Measurements from ENCODE around the gene SLC22A23.

Gene SLC22A23

DNA sequence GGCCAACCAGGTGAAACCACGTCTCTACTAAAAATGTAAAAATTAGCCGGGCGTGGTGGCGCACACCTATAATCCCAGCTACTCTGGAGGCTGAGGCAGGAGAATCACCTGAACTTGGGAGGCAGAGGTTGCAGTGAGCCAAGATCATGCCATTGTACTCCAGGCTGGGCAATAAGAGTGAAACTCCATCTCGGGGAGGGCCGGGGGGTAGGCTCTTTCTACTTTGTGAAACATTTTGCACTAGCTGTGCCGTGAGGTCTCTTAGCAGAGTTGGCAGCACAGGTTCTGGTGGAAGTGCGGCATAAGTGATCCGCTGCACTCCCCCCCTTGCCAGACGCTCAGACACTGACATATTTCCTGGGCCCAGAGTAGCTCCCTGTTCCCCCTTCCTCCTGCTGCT, 173.6 kb downstream of the SLC22A23 start:
- DNase-seq (ENCODE audit: low spot score), result no peak

DNA sequence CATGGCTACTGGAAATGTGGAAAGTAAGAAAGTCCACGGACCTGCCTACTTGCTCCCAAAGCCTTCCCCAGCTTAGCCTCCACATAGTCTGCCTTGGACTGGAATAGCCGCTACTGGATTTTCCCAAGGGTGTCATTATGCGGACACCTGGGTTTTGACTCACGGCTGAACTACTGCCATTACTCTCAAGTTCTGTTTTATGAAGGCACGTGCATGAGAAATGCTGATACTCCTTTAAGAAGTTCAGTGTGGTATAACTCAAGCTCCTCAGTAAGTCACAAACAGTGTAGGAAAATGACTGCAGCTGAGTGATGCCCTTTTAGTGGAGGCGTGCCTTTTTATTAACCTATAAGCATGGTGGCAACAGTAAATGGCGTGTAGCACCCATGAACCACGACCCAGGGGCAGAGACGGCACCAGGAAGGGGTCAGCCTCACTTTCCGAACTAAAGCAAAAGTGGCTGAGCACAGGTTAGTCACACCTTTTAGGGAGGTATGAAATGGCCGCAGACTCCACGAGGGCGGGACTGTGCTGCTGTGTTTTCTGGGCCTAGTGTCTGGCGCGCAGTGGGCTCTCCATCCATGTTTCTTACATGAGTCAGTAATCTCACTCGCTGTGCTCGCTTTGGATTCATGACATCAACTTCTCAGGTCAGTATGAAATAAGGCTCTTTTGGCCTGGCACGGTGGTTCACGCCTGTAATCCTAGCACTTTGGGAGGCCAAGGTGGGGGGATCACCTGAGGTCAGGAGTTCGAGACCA, 174.2 kb downstream of the SLC22A23 start:
- DNase-seq (ENCODE audit: low spot score), result no peak

DNA sequence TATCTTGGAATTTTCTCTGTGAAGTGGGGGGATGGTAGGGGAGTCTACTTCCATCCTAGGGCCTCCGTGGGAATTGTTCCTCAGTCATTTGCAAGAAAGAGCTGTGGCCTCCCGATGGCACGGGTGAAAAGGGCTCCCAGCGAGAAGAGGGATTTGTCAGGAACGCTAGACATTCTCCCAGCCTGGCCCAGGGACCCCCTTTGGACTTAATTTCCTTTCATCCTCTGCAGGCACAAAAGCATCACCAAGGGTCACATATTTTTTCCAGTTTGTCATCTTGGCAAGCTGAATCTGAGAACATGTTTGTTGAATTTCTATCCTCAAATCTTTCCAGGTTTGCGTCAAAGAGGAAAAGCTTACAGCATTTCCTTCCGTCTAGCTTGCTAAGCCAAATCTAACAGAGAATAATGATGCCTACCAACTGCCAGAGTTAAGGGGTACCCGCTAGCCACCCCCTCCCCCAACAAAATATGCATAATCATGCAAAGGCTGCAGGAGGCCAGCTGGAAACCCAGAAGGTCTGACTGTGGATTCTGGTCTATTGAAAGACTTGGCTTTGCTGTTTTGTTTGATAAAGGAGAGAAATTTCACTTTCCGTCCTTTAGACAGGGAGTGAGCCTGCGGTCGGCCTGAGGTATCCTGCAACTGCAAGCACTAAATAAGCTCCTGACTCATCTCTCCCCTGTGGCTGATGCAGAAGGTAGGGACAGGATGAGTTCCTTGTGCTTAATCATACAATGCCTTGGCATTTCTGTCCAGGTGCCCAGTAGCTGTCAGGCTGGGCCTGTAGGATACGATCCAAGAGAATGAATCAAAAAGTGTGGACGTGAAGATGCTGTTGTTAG, 175.0 kb downstream of the SLC22A23 start:
- DNase-seq (ENCODE audit: low spot score), result peak; percentile 42

DNA sequence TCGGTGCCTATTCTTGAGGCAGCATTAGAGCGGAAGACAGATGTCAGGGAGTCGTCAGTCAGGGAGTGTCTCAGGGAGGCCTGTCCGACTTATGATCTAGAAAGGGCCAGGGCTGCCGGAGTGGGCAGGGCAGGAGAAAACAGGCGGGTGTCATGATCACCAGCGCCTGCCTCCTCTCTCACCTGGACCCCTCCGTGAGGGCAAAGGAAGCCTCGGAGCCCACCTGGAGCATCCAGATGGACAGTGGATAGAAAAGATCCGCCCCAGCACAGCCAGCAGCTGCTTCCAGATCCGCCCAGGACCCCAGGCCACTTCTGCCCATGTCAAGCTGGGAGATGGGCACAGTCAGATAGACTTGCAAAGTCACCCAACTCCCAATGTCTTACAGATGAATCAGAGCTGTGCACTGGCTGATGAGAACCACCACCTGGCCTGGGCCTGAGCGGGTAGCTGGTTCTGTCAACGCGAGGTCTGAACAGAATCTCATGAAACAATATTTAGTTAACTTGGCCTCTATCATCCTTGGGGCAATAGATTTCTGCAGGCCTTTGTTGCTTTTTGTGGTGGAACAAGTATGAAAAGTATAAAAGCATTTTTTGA, 175.9 kb downstream of the SLC22A23 start:
- DNase-seq (ENCODE audit: low spot score), result no peak

DNA sequence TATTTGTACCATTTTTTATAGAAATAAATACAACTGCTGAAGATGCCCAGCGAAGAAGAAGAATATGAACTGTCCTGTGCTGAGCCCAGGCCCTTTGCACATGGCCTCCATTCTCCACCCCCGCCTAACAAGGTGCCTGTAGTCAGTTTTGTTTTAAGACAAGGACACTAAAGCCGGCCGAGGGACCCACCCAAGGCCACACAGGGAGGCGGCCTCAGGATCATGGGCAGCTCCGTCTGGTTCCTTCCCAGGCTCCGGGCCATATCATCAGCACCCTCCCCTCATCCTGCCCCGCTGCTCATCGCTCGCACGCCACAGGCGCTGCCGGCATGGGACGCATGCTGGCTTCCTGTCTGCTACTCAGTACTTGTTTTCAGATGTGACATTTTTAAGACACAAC, 176.8 kb downstream of the SLC22A23 start:
- DNase-seq (ENCODE audit: low spot score), result no peak

DNA sequence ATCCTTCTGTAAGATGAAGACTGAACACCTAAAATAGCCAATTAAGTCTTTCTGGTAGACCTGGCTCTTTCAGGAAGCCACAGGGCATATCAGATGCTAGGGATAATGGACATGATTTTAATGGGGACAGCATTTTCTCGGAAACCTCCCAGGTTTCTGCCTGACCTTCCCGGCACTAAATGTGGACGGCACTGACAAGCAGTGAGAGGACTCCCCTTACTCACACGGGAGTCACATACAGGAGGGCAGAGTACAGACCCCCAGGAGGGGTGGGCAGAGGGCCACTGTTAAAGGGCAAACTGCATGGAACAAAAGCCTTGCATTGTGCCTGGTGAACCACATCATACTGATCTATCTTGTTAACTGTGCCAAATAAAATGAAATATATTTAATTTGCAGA, 178.2 kb downstream of the SLC22A23 start:
- no peak for DNase-seq (ENCODE audit: low spot score)

DNA sequence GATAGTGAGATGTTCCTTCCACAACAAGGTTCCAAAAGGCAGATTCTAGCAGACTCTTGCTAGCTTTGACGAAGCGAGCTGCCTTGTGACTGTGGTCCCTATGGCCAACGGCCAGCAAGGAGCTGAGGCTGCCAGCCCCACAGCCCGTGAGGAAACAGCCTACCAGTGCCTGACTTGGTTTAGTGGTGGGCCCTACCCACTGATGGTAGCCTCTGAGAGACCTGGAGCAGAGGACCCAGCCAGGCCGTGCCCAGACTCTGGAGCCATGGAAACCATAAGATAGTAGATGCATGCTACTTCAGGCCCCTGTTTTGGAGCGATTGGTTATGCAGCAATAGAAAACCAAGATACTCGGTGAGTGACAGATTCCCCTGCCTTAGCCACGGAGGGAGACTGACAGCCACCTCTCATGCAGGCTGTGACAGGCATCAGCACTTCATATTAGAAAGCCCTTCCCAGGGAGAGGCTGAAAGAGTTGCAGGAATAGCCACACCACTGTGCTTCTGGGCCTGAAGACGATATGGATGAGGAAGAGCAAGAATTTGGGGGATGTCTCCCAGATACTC, 178.9 kb downstream of the SLC22A23 start:
- no peak for DNase-seq (ENCODE audit: low spot score)

DNA sequence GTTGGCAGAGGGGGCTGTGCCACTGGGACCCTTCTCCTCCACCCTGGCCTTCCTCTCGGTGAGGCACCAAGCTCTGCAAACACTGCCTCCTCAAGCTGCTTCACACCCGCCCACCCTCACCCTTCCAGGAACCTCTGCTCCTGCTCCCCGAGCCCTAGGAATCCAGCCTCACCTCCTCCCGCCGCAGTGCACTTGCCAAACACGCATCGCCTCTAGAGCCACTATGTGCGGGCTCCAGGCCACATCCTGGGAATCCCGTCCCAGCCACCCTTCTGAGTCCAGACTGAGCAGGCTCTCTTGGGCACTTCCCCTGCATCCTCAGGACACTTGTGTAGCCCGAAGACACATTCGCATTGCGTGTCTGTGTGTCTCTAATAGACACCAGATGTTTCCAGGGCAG, 179.6 kb downstream of the SLC22A23 start:
- DNase-seq (ENCODE audit: low spot score), result no peak

DNA sequence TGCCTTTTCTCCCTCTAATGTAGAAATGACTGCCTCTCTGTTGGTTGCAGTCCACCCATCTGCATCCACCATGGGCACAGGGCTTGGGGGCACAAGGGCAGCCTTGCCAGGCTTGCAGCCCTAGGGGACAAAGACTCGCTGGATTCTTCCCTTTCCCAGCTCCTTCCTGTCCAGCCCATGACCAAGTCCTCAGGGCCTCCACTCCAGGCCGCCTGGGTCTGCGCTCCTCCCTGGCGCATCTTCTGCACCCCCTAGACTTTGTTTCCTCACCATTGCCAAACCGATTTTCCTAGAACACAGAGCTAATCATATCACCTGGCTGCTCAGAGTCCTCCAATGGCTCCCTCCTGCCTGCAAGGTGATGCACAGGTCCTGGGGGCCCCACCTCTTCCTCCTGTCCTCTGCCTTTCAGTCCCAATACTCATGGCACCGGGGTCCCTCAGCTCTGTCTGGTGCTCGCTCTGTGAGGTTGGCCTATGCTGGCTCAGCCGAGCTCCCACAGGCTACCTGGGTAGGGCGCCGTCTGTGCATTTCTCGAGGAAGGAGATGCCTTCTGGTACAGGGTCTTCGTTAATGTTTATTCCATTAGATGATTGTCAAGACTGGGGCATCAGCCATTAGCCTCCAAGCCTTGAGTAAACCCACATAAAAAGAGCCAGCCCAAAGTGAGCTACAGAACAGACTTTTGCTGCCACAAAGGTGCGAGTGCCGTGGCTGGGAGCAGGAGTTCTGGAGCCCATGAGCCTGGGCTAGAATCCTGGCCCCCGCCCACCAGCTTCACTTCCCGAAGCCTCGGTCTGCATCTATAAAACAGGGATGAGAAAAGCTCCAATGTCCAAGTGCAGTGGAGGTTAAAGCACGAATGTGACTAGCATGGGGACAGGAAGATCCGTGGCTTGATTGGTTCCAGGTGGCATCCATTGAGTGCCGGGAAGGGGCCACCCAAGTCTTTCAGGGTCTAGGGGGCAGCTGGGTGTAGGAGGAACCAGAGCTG, 180.4 kb downstream of the SLC22A23 start:
- DNase-seq (ENCODE audit: low spot score), result no peak

DNA sequence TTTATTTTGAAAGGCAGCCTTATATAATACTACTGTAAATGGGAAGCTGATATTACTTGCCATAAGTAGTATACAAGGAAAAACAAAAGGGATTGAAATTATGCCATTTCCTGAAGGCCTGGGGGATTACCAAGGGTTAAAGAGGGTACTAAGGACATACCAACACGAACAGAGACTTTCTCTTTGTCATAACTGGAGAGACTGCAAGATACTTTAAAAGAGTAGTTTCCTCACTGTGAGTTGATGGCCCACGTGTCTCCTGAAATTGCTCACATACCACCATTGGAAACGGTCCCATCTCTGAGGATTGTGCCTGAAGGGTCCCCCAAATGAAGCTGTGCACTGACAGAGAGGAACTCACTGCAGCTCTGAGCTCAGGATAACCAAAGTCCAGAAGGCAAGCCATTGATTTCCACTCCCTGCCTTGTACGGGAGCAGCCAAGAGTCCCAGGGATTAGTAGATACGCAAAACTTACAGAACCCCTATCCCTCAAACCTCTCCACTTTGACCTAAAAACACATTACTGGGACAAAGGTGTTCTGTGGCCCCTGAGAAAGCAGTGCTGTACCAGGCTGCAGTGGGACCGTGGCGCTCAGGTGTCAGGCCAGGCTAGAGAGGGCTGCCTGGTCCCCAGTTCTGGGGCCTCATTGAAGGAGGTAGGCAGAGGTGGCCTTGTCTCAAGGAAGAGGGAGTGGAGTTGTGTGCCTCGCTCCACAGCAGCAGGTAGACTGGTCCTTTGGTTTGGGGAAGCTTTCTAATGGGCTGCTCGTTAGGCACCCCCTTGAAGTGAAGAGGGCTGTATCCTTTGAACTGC, 182.9 kb downstream of the SLC22A23 start:
- DNase-seq (ENCODE audit: low spot score), result no peak

DNA sequence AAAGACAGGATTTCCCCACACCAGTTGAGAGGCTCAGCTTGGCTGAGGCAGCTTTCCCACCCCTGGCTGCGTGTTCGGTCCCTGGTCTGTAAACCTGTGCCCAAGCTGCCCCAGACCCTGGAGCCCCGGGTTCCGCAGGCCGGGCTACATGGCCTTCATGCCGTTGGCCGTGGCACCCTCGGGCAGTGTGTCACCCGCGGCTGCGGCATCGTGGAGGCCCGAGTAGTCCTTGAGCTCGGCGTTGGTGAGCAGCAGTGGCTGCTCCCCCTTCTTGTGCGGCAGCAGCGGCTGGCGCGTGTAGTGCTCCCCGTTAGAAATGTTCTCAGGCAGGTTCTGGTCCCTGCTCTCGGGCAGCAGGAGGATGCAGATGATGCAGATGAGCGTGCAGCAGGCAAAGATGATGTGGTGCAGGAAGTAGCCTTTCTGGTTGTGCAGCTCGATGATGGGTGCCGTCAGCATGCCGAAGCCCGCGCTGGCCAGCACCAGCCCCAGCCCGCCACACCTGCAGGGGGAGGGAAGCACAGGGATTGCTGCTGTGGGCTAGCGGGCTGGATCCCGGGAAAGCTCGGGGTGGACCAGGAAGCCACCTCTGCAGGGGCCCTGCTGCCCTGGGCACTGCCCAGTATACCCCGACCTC, 183.8 kb downstream of the SLC22A23 start:
- no peak for DNase-seq (ENCODE audit: low spot score)

DNA sequence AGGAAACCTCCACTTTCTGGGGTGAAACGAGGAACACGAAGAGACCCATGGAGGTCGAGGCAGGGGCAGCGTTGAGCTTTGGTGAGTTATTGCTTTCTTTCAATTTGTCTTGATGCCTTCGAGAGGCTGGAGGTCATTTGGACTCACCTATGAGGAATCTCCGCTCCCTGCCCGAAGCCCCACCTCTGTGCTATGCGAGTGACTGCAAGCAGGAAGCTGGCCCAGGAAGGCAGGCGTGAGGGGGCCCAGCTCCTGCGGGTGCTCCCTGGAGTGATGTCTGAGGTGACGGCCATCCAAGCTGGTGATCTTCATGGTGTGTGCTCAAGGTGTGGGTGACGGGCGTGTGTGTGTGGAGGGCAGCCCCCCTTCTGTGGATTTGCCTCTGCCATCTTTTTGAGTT, 185.1 kb downstream of the SLC22A23 start:
- no peak for DNase-seq (ENCODE audit: low spot score)

DNA sequence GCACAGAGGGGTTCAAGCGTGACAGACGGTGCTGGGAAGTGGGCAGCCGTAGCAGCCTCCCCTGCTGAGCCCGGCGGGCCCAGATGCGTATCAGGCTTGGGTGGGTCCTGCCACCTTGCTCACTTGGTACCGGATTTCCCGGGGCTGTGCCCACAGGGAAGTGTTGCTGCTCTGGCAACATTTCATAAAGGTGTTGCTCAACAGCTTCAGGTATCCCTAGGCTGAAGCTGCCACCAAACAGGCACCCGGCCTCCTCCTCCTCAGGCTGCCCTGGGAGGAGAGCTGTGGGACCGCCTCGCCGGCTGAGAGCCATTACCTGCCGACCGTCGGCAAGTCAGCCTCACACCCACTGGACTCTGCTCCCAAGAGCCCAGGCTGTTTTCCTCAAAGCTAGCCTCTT, 186.6 kb downstream of the SLC22A23 start:
- no peak for DNase-seq (ENCODE audit: low spot score)

DNA sequence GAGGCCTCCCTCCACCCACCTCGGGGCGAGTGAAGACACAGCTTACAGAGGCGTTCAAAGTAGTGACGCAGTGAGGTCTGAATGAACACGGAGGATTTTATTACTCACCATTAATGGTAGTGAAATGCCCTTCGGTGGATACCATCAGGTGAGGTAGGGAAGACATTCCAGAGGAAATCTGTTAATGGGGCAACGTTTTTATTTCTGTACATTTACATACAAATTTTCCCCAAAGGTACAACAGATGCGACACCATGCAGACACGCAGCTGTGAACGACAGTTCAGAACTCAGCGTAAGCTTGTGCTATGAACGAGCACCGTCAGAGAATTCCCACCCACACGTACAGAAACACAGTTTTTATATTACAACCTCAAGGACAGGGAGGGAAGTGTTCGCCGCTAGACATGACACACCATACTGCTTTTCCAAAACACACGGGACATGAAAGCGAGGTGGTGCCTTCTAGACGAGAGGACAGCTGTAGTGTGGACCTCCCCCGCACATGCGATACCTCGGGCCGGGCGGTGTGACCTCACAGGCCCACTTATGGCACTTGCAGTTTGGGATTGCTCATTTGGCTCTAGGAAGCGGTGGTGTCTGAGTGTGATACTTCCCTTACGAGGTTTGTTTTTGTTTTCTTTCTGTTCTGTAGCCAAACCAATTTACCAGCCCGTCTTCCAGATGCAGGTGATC, 187.4 kb downstream of the SLC22A23 start:
- no peak for DNase-seq (ENCODE audit: low spot score)

DNA sequence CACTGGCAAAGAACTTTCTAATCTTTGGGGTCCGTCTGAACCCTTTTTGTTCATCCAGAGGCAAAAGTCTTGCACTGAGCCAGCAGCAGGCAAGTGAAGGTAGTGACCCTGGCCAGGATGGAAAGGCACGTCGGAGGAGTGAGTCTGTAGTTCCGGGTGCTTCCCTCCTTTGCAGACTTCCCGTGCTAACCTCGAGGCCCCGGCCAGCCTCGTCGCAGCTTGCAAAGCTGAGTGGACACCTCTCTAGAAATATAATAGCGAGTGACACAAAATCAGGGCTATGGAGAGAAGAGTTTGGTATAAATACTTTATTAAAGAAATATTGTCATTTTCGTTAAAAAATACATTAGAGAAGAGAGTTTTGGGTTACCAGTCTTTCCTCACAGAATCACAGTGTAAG, 188.2 kb downstream of the SLC22A23 start:
- DNase-seq (ENCODE audit: low spot score), result no peak

DNA sequence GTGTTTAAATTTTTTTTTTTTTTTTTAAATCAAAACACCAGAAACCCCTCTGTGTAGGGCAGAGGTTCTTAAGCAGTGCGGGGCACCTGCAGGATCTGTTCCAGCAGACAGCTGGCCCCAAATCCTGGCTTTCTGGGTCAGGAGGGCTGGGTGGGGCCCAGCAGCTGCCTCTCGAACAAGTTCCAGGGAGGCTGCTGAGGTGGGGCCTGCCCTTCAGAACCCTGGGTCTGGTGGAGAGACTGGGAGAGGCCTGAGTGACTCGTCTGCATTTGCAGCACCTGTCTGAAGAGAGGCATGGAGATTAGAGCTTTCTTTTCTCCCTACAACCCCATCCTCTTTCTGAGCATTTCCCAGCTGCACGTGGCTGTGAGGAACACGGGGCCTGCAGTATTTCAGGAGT, 189.7 kb downstream of the SLC22A23 start:
- no peak for DNase-seq (ENCODE audit: low spot score)

DNA sequence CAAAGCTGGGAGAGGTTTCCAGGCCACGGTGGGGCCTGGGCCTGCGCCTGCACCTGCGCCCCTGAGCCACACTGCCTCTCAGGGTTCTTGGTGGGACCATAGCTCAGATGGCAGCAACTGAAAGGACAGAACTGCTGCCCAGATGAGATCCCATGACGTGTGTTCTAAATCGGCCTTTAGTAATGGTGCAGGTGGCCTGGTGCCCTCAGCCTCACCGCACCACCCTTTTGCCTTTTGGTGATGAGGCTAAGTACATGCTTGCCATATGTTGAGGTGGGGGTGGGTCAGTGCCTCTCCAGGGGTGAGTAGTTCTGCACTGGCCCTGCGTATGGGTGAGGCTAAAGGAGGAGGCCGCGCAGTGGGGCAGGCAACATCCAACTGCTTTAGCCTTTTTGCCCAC, 190.7 kb downstream of the SLC22A23 start:
- DNase-seq (ENCODE audit: low spot score), result no peak

DNA sequence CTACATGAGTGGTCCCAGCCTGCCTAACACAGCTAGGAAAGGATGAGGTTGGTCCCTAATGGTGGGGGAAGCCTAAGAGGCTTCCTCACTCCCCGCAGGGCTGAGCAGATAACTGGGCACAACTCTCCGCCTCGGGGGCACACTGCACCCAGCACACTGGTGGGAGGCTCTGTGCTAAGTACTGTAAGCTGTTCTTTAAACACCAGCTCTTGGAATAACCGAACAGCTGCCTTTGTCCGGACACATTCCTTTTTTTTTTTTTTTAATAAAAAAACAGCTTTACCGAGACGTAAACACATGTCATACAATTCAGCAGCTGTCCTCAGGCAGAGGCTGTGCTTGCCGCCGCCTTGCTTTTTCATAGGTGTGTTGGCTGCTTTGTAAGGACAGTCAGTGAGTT, 191.2 kb downstream of the SLC22A23 start:
- DNase-seq (ENCODE audit: low spot score), result no peak

DNA sequence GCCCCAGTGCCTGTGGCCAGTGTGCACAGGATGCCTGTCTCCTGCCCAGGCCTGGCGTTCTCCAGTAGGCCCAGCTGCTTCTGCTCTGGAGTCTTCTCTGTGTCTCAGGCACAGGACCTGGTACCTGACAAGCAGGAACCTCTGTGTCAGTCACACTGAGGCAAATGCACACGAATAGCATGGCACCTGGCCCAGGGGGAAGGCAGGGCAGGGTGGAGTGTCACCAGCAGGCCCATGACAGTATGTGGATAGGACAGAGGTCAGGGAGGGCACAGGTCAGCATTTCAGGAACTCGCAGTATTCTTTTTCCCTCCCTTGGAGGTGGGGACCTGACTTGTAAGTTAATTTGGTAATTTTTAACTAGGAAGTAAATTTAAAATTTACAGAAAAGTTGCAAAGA, 192.5 kb downstream of the SLC22A23 start:
- no peak for DNase-seq (ENCODE audit: low spot score)

DNA sequence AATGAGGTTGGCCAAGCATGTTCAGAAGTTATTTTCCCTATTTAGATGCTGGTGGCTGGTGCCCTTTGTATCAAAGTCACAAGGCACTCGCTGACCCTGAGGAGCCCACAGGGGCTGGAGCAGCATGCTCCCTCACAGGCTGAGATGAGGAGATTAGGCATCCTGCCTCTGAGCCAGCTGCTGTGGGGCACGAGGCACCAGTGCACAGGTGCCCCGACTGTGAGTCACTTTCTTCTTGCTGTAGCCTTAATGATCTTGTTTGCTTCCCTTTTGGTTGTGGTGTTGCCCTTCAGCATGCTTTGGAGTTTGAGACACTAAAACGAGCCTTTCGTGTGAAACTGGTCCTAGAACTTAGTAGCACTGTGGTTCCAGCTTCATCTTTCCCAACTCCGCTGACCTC, 193.8 kb downstream of the SLC22A23 start:
- DNase-seq (ENCODE audit: low spot score), result no peak
